GM23338 (cell line): ENCODE results near the gene BCAS3.

Experiments
- EZH2 ChIP-seq: fragments of 200-600 bp; sonication (generic); IDR thresholded peaks from one replicate; pipeline ENCODE4 v1.8.0; 2017; ENCODE audit warnings: antibody characterized with exemption, mild to moderate bottlenecking, low read depth; ENCODE audit not compliant: unreplicated experiment
- EZH2phosphoT487 ChIP-seq: fragments of 200-600 bp; sonication (generic); IDR thresholded peaks from one replicate; pipeline ENCODE4 v1.8.1; 2018; ENCODE audit warnings: antibody characterized with exemption; ENCODE audit not compliant: unreplicated experiment
- POLR2AphosphoS5 ChIP-seq: IDR thresholded peaks from 2 replicates; pipeline ENCODE4 v1.6.1; 2016; ENCODE audit warnings: antibody characterized with exemption, low read depth
- REST ChIP-seq: IDR thresholded peaks from one replicate; pipeline ENCODE4 v1.6.1; 2018; ENCODE audit warnings: antibody characterized with exemption; ENCODE audit not compliant: unreplicated experiment
- ZNF462 ChIP-seq: fragments of 250-450 bp; sonication (Bioruptor Pico); IDR thresholded peaks from 2 replicates; pipeline ENCODE4 v1.5.0; 2020; ENCODE audit warnings: mild to moderate bottlenecking, moderate library complexity
- TF ChIP-seq, protein P1 (sequence below), 2 experiments: fragments of 200-600 bp in 1 of 2; sonication (generic) in 1 of 2; conservative IDR thresholded peaks; 2 replicates each; pipeline versions ENCODE4 v1.5.1 to v1.6.1; 2016 to 2017; ENCODE audit warnings: antibody characterized with exemption in 2 of 2, low read depth in 2 of 2, mild to moderate bottlenecking in 2 of 2, moderate library complexity in 1 of 2

DNA sequence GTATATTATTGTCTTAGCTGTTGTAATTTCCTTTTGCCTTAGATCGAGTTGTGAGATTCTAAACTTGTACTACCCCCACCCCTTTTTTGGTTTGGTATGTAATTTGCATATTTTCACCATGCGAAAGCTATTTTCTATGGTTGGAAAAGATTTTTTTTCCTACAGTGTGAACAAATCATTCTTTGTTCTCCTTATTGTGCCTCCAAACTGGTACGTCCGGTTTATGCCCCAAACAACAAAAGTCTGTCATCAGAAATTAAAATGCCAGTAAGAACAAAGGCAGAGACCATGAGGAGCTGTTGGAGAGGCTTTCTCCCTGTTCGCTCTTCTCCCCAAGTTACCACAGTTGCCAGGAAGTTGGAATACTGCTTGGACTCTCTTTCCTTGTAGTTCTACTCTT lies 66.1 kb downstream of the BCAS3 start:
- TF ChIP-seq POLR2AphosphoS5 (no peak), EZH2phosphoT487 (no peak), EZH2 (no peak), REST (no peak), ZNF462 (CRISPR knock-in tag) (0 out of 2 replicates have a peak, but pooled peaks have one; percentile 16)
- TF ChIP-seq, protein P1, sequence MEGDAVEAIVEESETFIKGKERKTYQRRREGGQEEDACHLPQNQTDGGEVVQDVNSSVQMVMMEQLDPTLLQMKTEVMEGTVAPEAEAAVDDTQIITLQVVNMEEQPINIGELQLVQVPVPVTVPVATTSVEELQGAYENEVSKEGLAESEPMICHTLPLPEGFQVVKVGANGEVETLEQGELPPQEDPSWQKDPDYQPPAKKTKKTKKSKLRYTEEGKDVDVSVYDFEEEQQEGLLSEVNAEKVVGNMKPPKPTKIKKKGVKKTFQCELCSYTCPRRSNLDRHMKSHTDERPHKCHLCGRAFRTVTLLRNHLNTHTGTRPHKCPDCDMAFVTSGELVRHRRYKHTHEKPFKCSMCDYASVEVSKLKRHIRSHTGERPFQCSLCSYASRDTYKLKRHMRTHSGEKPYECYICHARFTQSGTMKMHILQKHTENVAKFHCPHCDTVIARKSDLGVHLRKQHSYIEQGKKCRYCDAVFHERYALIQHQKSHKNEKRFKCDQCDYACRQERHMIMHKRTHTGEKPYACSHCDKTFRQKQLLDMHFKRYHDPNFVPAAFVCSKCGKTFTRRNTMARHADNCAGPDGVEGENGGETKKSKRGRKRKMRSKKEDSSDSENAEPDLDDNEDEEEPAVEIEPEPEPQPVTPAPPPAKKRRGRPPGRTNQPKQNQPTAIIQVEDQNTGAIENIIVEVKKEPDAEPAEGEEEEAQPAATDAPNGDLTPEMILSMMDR (conservative IDR thresholded peaks at IDR 0.05; ENCODE audit: low read depth in 2 of 2): no peak
